ENCODE data around the gene FBXO36. TPM values are rescaled to one million over a fixed set of nuclear protein-coding genes. Genes with fewer than 3 reads are reported as not detected.
"Not testable (repeated sequence)": the region's sequence is repeated elsewhere in the genome, so short reads cannot be mapped to it uniquely, and the experiment has no call there.

Gene FBXO36
- total RNA-seq, 1 donor from 2014 or later, result 2.3 TPM

- no peak for DNase-seq (ENCODE audit: low spot score)
These were observed 11.4 kb upstream of the FBXO36 start for GRCh38 chr2:229910832-229911412.

GRCh38 chr2:229914171-229914570, 8.1 kb upstream of the FBXO36 start:
- DNase-seq (ENCODE audit: low spot score), result no peak

- no peak for DNase-seq (ENCODE audit: low spot score)
These were observed 4.5 kb upstream of the FBXO36 start for GRCh38 chr2:229917793-229918192.

GRCh38 chr2:229920011-229920641, 2.2 kb upstream of the FBXO36 start:
- DNase-seq (ENCODE audit: low spot score), result no peak

- DNase-seq (ENCODE audit: low spot score), result peak; percentile 58
These were observed 1.0 kb upstream of the FBXO36 start for GRCh38 chr2:229921101-229921891.

- DNase-seq (ENCODE audit: low spot score), result peak; percentile 92
These were observed 333 bp upstream of the FBXO36 start, which contains the start of gene TRIP12 for GRCh38 chr2:229921892-229922448. TSS of gene TRIP12 (minus strand) at chr2:229922009. CDS start at chr2:229880079, 41,930 bp downstream.

GRCh38 chr2:229924541-229924940, 2.2 kb downstream of the FBXO36 start:
- not testable (repeated sequence) for DNase-seq (ENCODE audit: low spot score)

GRCh38 chr2:229925201-229925600, 2.9 kb downstream of the FBXO36 start:
- DNase-seq (ENCODE audit: low spot score), result no peak

GRCh38 chr2:229927817-229928321, 5.6 kb downstream of the FBXO36 start:
- DNase-seq (ENCODE audit: low spot score), result no peak

GRCh38 chr2:229930656-229931055, 8.4 kb downstream of the FBXO36 start:
- DNase-seq (ENCODE audit: low spot score), result no peak

- no peak for DNase-seq (ENCODE audit: low spot score)
These were observed 8.9 kb downstream of the FBXO36 start for GRCh38 chr2:229931241-229931640.

GRCh38 chr2:229937537-229937936, 15.2 kb downstream of the FBXO36 start:
- no peak for DNase-seq (ENCODE audit: low spot score)

GRCh38 chr2:229942671-229943070, 20.4 kb downstream of the FBXO36 start:
- DNase-seq (ENCODE audit: low spot score), result no peak

GRCh38 chr2:229943171-229943570, 20.9 kb downstream of the FBXO36 start:
- DNase-seq (ENCODE audit: low spot score), result no peak

- no peak for DNase-seq (ENCODE audit: low spot score)
These were observed 21.6 kb downstream of the FBXO36 start for GRCh38 chr2:229943770-229944449.

- DNase-seq (ENCODE audit: low spot score), result no peak
These were observed 23.7 kb downstream of the FBXO36 start for GRCh38 chr2:229945975-229946374.

- no peak for DNase-seq (ENCODE audit: low spot score)
These were observed 25.2 kb downstream of the FBXO36 start for GRCh38 chr2:229947544-229947943.

GRCh38 chr2:229952256-229952835, 30.0 kb downstream of the FBXO36 start:
- DNase-seq (ENCODE audit: low spot score), result no peak

GRCh38 chr2:229955663-229956062, 33.4 kb downstream of the FBXO36 start:
- no peak for DNase-seq (ENCODE audit: low spot score)

- DNase-seq (ENCODE audit: low spot score), result no peak
These were observed 34.2 kb downstream of the FBXO36 start for GRCh38 chr2:229956491-229956890.

GRCh38 chr2:229963596-229963995, 41.3 kb downstream of the FBXO36 start:
- DNase-seq (ENCODE audit: low spot score), result not testable (repeated sequence)
